Measurements from ENCODE around the gene PTPN14. TPM values are rescaled to one million over a fixed set of nuclear protein-coding genes. Genes with fewer than 3 reads are reported as not detected.

The PTPN14 gene
- total RNA-seq, 6 donors from 2014 or later = 15.4 to 42.9 (median 27.0) TPM

DNA sequence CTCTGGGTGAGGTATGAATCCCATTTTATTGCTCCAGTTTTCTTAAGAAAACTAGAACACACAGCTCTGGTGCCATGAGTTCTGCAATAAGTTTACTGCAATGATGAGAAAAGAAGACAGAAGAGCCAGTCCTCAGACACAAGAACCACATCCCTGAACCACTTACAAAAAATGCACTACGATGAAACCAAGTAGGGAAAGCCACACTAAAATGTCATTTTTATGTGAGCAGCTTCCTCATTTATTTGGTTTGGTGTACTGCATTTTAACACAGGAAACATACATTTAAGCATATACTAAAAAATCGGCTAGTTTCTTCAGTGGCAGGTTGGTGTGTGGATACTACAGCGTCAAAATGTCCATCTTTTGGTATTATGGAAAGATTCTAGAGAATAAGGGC lies 95.9 kb downstream of the PTPN14 start:
- Histone ChIP-seq H3K4me3 (no peak overlapping the region), H3K4me1 (peaks cover 0 to 6% (median 3%) of the 10 kb centered on the region in 4 donors), H3K36me3 (peaks cover 0 to 9% (median 0%) of the 10 kb centered on the region in 4 donors), H3K9me3 (no peaks in the 10 kb centered on the region), H3K27ac (no peak overlapping the region), H3K27me3 (no peaks in the 10 kb centered on the region)
- TF ChIP-seq POLR2AphosphoS5 (IDR thresholded peaks at IDR 0.05) = no peak
- TF ChIP-seq, protein P1, sequence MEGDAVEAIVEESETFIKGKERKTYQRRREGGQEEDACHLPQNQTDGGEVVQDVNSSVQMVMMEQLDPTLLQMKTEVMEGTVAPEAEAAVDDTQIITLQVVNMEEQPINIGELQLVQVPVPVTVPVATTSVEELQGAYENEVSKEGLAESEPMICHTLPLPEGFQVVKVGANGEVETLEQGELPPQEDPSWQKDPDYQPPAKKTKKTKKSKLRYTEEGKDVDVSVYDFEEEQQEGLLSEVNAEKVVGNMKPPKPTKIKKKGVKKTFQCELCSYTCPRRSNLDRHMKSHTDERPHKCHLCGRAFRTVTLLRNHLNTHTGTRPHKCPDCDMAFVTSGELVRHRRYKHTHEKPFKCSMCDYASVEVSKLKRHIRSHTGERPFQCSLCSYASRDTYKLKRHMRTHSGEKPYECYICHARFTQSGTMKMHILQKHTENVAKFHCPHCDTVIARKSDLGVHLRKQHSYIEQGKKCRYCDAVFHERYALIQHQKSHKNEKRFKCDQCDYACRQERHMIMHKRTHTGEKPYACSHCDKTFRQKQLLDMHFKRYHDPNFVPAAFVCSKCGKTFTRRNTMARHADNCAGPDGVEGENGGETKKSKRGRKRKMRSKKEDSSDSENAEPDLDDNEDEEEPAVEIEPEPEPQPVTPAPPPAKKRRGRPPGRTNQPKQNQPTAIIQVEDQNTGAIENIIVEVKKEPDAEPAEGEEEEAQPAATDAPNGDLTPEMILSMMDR (IDR thresholded peaks at IDR 0.05) = no peak
- no peak for TF ChIP-seq POLR2A (IDR thresholded peaks at IDR 0.05)
- no peak for TF ChIP-seq EP300 (IDR thresholded peaks at IDR 0.05)
- 68 to 81% methylated on average over 3 of the region's 3 CpGs for WGBS, 2 donors
- no peak for DNase-seq
- no peak for ATAC-seq (ENCODE audit: low FRiP score in 2 of 2)

- WGBS, 2 donors = 40 to 60% methylated on average over 3 of the region's 3 CpGs
- Histone ChIP-seq H3K4me1 (peaks cover 0 to 6% (median 3%) of the 10 kb centered on the region in 4 donors), H3K4me3 (no peak overlapping the region), H3K27me3 (no peaks in the 10 kb centered on the region), H3K27ac (no peak overlapping the region), H3K9me3 (no peaks in the 10 kb centered on the region), H3K36me3 (peaks cover 0 to 10% (median 0%) of the 10 kb centered on the region in 4 donors)
- ATAC-seq (ENCODE audit: low FRiP score in 2 of 2) = no peak
- DNase-seq = no peak
- TF ChIP-seq, protein P1 (IDR thresholded peaks at IDR 0.05) = no peak
- TF ChIP-seq EP300 (IDR thresholded peaks at IDR 0.05) = no peak
- TF ChIP-seq POLR2A (IDR thresholded peaks at IDR 0.05) = no peak
- no peak for TF ChIP-seq POLR2AphosphoS5 (IDR thresholded peaks at IDR 0.05)
Observed at GRCh38 chr1:214454569-214455396, 96.6 kb downstream of the PTPN14 start.

DNA sequence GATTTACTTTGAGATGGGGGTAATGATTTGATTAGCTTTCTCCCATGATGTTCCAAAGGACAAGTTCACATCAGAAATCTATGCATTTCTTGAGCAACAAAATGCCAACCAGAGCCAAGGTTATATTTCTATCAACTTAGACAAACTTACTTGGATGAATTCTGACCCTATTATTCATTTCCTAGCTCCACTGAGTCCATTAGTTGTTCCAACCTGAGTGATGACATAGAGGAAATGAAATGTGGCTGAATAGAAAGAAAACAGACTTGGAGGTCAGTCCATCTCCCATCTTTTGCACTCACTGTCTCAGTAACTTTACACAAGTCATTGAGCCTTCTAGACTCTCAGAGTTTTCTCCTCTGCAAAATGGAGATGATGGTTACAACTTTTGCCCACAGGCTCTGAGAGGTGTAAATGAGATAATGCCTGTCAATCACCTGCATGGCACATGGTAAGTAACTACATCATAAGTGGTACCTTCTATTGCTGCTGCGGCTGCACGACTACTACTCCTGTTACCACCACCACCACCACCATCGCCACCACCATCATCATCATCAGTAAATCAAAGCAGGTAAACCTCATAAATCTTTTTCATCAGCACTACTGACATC lies 98.2 kb downstream of the PTPN14 start:
- WGBS, 2 donors = 88 to 98% methylated on average over 3 of the region's 3 CpGs
- H3K9me3 ChIP-seq = no peaks in the 10 kb centered on the region
- TF ChIP-seq EP300 (IDR thresholded peaks at IDR 0.05) (no peak), POLR2A (IDR thresholded peaks at IDR 0.05) (no peak), POLR2AphosphoS5 (IDR thresholded peaks at IDR 0.05) (no peak)
- TF ChIP-seq, protein P1 (IDR thresholded peaks at IDR 0.05) = no peak
- H3K36me3 ChIP-seq = peaks cover 0 to 10% (median 0%) of the 10 kb centered on the region in 4 donors
- H3K27me3 ChIP-seq = no peaks in the 10 kb centered on the region
- H3K4me3 ChIP-seq = no peak overlapping the region
- ATAC-seq (ENCODE audit: low FRiP score in 2 of 2) = no peak
- peaks cover 0 to 6% (median 3%) of the 10 kb centered on the region in 4 donors for H3K4me1 ChIP-seq
- H3K27ac ChIP-seq = no peak overlapping the region
- no peak for DNase-seq

DNA sequence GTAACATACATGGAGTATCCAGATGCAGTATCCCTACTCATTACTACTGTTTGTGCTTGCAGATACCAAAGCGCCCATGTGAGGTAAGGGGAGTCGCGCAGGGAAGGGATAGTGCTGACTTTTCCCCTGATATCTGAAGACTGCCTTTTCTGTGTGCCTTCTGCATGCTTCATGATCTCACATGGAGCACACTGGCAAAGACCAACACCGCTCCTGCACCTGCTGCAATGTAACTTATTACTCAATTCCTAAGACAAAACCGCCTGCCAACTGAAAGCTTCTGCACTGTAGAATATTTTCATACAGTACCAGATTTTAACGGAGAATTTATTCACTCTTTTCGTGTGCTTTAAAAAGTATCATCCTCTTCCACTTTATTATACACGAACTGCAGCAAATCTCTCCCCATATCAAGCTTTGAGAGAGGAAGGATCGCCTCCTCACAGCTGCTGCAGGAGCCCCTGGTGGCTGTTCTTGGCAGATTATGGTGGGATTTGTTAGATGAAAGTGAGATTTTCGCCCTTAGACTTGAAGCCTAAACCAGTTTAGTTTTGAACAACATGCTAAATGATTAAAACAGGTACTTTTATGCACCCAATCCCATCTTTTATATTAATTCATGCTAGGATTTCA lies 99.1 kb downstream of the PTPN14 start:
- H3K4me3 ChIP-seq = no peak overlapping the region

More for the DNA sequence above, 99.1 kb downstream of the PTPN14 start:
- Histone ChIP-seq H3K27me3 (no peaks in the 10 kb centered on the region), H3K36me3 (peaks cover 0 to 10% (median 0%) of the 10 kb centered on the region in 4 donors), H3K27ac (no peak overlapping the region), H3K9me3 (no peaks in the 10 kb centered on the region), H3K4me1 (peaks cover 0 to 6% (median 3%) of the 10 kb centered on the region in 4 donors)
- 91 to 92% methylated on average over 10 of the region's 10 CpGs for WGBS, 2 donors
- TF ChIP-seq POLR2A (IDR thresholded peaks at IDR 0.05) (no peak), POLR2AphosphoS5 (IDR thresholded peaks at IDR 0.05) (no peak), EP300 (IDR thresholded peaks at IDR 0.05) (no peak)
- TF ChIP-seq, protein P1 (IDR thresholded peaks at IDR 0.05) = no peak
- DNase-seq = no peak
- no peak for ATAC-seq (ENCODE audit: low FRiP score in 2 of 2)

Measured in upper lobe of left lung (tissue), 6 donors.